ENCODE data around the gene ZNF438. TPM values are rescaled to one million over a fixed set of nuclear protein-coding genes. Genes with fewer than 3 reads are reported as not detected.

Gene ZNF438
- total RNA-seq, 1 experiment from 2014 or later: 0.83 TPM

- no peaks in the 10 kb centered on the region for H3K27me3 ChIP-seq (ENCODE audit: insufficient read depth, low read length)
- Mint-ChIP-seq H3K9me3 (no peaks in the 10 kb centered on the region), H3K4me1 (peaks cover 22 to 25% of the 10 kb centered on the region in 2 experiments), H3K4me3 (no peak overlapping the region), H3K27ac (no peak overlapping the region), H3K27me3 (ENCODE audit: low read depth) (no peaks in the 10 kb centered on the region; the same call in 1 of the 2 replicates), H3K36me3 (ENCODE audit: insufficient read depth in 1 of 3, low read depth in 3 of 3) (peaks cover 0 to 2% (median 0%) of the 10 kb centered on the region in 3 experiments; a peak in 1 of 7 replicates)
- peaks cover 3% of the 10 kb centered on the region; the same call in 1 of the 2 replicates for H3K4me1 ChIP-seq (ENCODE audit: insufficient read depth, low read length)
- no peaks in the 10 kb centered on the region for H3K23me2 ChIP-seq (ENCODE audit: insufficient read length, low read depth, low read length, poor library complexity, severe bottlenecking)
- H3K23ac ChIP-seq (ENCODE audit: insufficient read length, low read depth, low read length): no peak overlapping the region
- H4K5ac ChIP-seq (ENCODE audit: insufficient read length, low read depth, low read length): no peak overlapping the region
- H3K4me2 ChIP-seq (ENCODE audit: insufficient read depth, insufficient read length, low read length): no peak overlapping the region
- H2BK20ac ChIP-seq (ENCODE audit: low read depth, low read length, poor library complexity, severe bottlenecking): no peak overlapping the region
- no peak overlapping the region for H2BK120ac ChIP-seq (ENCODE audit: low read depth, low read length, poor library complexity, severe bottlenecking)
- no peak overlapping the region for H3K56ac ChIP-seq (ENCODE audit: insufficient read length, low read depth, low read length)
- no peak overlapping the region for H2BK15ac ChIP-seq (ENCODE audit: low read depth, low read length)
- H4K20me1 ChIP-seq (ENCODE audit: control insufficient read depth, insufficient read depth, insufficient read length): no peaks in the 10 kb centered on the region
- H4K91ac ChIP-seq (ENCODE audit: insufficient read length, low read depth, low read length): no peak overlapping the region
- no peak overlapping the region for H2BK5ac ChIP-seq (ENCODE audit: insufficient read length, low read length)
- WGBS (ENCODE audit: extremely low coverage, insufficient read length, low lambda C conversion rate): no CpG with 5 or more reads among the region's 3 CpGs
- no peak overlapping the region for H4K8ac ChIP-seq (replicated peaks; ENCODE audit: insufficient read length, low read depth, low read length)
- H3K79me2 ChIP-seq (ENCODE audit: insufficient read depth, low read length): no peaks in the 10 kb centered on the region; the same call in 1 of the 2 replicates
- no peak overlapping the region for H2BK12ac ChIP-seq (ENCODE audit: insufficient read length, low read depth, low read length)
- H3K9ac ChIP-seq (ENCODE audit: extremely low read depth, insufficient read length, low read length): no peak overlapping the region
- DNase-seq: no peak
- no peaks in the 10 kb centered on the region for H3K79me1 ChIP-seq (ENCODE audit: insufficient read depth, low read depth, low read length, poor library complexity, severe bottlenecking)
- no peak for TF ChIP-seq CTCF (conservative IDR thresholded peaks at IDR 0.05)
- H3K9me3 ChIP-seq (ENCODE audit: control insufficient read depth, low read depth, low read length): no peaks in the 10 kb centered on the region
- H3T11ph ChIP-seq (ENCODE audit: low read length): no peak overlapping the region
- no peak overlapping the region for H3K4ac ChIP-seq (ENCODE audit: low read depth, low read length)
- no peak overlapping the region for H3K14ac ChIP-seq (ENCODE audit: insufficient read depth, low read length)
- H2AFZ ChIP-seq (ENCODE audit: low read length): no peak overlapping the region
- no peak overlapping the region for H2AK5ac ChIP-seq (ENCODE audit: insufficient read length, low read length)
- no peak overlapping the region for H3K18ac ChIP-seq (ENCODE audit: insufficient read length, low read depth, low read length)
- H3K27ac ChIP-seq (ENCODE audit: insufficient read length, low read depth, low read length): no peak overlapping the region
Measured at GRCh38 chr10:31018356-31018750, 13.3 kb downstream of the ZNF438 start.
